NB4 (cell line): ENCODE measurements around the gene YKT6.

Source experiments
- CTCF ChIP-seq: IDR thresholded peaks from one replicate; pipeline ENCODE4 v1.5.1; 2012; ENCODE audit warnings: low read depth, low read length
- MAX ChIP-seq: IDR thresholded peaks from 2 replicates; pipeline ENCODE4 v1.6.1; 2011; ENCODE audit warnings: low read depth, low read length

GRCh38 chr7:44257618-44258422, 57.0 kb downstream of the YKT6 start:
- peak; percentile 81 for TF ChIP-seq MAX
- TF ChIP-seq CTCF, result no peak
